ENCODE results near the gene TMEM242.
"Not testable (repeated sequence)": the region's sequence is repeated elsewhere in the genome, so short reads cannot be mapped to it uniquely, and the experiment has no call there.

TMEM242 gene

DNA sequence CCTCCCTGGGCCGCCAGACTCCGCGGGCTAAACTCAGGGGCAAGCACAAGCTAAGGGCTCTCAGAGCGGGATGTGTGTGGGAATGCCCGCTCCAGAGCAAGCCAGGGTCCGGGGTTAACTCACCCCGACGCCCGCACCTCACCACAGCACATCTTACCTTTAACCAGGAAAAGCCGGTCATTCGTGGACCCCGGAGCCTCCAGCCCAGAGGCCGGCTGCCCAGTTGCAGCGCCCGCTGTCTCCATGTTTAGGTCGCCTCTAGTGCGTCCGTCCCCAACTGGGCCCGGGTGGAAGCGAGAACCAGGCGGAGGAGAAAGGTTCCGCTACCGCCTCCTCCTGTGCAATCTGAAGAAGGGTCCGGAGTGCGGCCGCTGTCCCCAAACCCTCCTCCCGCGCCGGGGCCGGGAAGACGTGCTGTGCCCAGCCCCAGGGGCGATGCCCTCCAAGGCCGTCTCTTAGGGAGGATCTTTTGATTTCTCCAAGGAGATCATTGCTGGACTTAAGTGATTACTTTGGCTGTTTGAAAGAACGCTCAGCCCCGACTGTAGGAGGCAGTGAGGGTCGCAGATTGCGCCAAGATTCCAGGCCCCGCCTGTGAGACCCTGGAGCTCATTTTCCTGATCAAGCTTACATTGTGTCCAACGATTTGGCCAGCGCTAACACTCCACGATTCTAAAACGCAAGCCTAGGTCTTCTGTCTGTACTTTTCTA, at the start of gene TMEM242:
TMEM242 (minus strand) TSS at position 265 of the 711 bp plus-strand sequence; CDS start at position 245, 20 bp downstream.
- DNase-seq (ENCODE audit: low read depth, low spot score), result peak; percentile 86

DNA sequence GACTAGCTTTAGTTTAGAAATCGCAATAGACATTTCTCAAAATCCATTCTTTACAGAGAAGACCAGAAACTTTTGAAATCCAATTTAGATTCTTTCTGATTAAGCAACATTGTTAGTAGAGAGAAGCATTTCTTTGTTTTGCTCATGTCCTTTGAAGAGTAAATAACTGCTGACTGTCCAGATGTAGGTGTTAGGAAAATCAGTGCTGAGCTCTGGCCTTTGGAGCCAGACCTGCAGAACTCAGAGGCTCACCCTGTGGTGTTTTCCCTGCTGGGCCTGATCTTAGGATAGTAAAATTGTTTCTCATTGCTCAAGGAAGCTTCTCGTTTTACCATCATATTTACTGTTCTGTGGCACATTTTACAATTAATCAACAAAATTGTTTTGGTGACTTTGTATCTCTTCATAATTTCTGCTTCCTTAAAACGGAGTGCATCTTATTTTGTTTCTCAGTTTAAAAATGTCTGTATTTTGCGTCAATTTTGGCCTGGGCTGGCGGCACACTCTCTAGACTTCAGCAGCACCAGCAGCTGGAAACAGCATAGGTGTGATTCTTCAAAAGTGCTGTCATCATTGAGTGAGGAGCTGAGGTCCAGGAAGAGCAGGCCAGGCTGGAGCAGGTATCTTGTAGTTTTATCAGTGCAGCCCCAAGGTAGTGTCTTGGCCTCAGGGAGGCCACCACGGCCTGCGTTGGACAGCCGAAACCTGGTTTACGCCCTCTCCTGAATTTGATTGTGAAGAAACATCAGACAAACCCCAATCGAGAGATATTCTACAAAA, 49.4 kb upstream of the TMEM242 start:
- no peak for DNase-seq (ENCODE audit: low read depth, low spot score)

DNA sequence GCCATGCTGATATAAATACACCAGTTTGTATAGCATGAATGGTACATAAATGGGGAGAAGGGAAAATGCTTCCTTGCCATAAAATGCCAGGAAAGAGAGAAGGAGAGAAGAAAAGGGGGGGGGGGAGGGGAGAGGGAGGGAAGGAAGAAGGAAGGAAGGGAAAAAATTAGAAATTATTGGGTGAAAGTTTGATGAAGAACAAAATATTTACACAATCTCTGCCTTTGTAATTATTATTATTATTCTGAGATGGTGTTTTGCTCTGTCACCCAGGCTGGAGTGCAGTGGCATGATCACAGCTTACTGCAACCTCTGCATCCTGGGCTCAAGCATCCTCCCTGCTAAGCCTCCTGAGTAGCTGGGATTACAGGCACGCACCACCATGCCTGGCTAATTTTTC, 47.4 kb upstream of the TMEM242 start:
- DNase-seq (ENCODE audit: low read depth, low spot score), result no peak

DNA sequence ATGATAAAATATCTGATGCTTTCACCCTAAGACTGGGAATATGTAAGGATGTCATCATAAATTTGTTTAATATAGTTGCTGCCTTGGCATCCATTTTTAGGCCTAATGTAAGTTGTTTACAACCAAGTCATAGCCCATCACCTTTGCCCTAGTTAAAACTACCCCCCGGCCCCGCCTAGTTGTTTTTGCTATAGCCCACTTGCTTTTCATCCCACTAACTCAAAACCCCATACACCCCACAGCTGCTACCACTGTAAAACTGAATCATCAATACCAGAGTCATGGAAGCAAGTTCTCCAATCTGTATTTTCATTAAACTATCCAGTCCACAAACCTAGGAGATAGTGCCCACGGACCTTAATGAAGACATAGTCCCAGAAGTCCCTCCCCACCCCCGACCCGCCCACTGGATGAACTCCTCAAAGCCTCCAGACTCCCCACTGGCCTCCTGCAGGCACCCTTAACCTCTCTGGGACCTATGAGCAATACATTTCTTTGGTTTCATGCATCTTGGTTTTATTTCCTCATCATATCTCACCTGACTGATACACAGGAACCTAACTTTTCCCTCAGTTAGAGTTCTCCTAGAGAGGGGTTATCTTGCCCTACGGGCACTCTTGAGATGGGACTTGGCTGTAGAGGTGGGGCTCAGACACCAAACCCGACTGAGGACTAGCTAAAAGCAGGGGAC, 45.2 kb upstream of the TMEM242 start:
- DNase-seq (ENCODE audit: low read depth, low spot score), result no peak

DNA sequence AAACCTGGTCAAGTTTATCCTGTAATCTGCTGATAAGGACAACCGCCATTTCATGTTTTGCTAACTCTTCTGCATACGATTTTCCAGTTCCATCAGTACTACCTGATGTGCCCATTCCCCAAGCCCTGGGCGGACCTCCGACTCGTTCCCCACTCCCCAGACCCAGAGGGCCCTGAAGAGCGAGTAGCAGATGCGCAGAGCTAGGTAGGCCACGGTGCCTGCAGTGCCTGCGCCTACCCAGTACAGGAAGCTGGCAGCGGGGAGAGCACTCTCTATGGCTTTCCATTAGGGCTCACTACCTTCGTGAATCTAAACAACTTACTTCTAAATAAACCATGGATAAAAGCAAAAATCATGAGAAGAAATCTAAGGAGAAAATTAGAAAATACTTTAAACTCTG, 43.3 kb upstream of the TMEM242 start:
- no peak for DNase-seq (ENCODE audit: low read depth, low spot score)

DNA sequence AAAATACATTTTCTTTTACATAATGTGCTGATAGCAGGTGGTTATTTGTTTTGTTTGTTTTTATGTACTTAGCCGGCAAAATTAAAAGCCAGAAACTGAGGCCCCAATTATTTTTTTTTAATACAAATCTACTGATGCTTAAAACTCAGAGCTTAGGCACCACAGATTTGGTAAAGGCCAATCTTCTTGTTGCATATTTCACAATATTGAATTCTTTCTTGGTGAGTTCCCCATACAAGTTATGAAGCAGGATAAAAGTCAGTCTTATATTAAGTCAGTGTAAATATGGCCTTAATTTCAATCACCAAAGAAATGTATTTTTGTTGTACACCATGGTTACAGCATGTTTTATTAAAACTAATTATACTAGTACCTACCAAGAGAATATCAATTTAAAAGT, 41.4 kb upstream of the TMEM242 start:
- no peak for DNase-seq (ENCODE audit: low read depth, low spot score)

DNA sequence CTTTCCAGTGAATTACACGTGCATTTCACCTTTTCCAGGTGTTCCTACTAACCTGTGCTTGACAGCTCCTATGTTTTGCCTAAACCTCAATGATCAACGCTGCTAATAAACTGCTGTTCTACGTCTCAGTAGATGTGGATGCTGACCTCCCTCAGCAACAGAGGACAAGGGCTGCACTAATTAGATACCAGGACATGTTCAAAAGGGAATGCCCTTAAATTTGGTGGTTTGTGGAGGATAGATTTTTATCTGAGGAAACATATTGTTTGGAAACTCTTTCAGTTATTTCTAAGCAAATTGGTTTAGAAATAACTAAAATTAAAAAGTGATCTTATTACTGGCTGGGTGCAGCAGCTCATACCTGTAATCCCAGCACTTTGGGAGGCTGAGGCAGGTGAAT, 38.6 kb upstream of the TMEM242 start:
- no peak for DNase-seq (ENCODE audit: low read depth, low spot score)

DNA sequence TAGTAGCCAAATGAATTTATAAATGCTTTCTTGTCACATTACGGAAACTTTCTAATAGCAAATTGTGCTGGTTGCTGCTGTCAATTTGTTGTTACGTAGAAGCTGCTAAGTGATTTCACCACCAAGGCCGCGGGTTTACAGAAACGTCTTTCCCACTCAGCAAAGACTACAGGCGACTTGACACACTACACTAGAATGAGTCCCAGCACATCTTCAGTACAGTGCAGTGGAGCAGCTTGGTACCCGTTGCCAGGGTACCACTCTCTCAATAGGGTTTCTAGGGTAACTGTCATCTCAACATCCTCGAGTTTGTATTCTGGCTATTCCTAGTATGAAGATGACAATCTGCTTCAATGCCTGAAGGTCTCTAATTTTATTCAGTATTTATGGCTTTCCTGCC, 35.0 kb upstream of the TMEM242 start:
- DNase-seq (ENCODE audit: low read depth, low spot score), result no peak

DNA sequence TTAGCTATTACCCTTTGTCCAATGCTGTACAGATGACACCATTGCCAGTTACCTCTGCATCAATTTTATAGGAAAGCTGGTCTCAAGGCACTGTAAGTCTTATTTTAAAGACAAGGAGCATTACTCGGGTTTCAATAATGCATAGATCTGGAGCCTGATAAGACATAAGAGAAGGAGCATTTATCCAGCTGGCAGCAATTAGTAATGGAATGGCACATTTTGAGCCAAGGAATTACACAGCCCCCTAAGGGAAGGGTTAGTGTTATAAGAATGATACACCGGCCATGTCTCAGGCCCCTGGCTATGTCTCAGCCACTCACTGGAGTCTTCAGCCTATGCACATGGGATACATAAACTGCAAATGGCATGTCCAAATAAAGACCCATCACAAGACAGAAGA, 23.1 kb upstream of the TMEM242 start:
- DNase-seq (ENCODE audit: low read depth, low spot score), result no peak

DNA sequence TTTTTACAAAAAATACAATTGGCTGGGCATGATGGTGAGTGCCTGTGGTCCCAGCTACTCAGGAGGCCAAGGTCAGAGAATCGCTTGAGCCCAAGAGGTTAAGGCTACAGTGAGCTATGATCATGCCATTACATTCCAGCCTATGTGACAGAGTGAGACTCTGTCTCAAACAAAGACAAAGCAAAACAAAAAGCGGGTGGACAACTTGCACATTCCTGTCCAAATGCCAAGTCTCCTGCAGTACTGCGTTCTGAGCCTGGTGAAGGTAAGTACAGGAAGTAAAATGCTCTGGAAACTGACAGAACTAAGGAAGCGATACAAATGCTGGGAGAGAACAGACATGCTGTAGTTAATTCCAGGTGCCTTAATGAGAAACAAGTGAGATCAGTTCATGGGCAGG, 20.4 kb upstream of the TMEM242 start:
- no peak for DNase-seq (ENCODE audit: low read depth, low spot score)

DNA sequence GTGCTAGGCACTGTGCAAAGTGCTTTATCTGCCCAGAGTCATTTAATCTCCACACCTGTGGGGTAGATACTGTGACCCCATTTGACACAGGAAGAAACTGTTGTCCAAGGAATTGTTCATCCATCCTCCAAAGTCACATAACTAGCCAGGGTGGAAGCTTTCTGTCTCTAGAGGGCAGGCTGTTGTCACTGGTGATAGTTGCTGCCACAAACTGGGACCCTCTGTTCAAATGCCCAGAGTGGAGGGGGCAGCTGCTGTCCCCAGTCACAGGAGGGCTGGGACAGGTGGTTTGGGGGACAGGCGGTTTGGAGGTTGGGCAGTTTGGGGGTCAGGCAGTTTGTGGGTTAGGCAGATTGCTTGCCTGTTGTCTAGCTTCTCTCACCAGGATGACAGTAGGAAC, 16.1 kb upstream of the TMEM242 start:
- no peak for DNase-seq (ENCODE audit: low read depth, low spot score)

DNA sequence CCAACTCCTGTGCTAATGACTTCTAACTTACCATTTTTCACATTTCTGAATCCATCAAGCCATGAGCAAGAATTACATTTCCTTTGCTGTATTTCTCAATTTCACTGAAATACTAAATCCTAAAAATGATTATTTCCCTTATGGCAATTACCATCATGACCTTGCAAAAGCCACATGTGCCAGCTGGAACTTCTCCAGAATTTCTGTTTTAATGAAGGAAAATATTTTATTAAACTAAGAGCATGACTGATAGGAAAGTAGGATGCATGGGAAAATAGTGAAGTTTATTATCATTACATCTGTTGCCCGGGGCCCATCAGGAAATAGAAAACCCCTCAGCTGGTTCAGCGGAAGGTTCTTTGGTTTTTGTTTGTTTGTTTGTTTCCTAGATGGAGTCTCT, 14.4 kb upstream of the TMEM242 start:
- no peak for DNase-seq (ENCODE audit: low read depth, low spot score)

DNA sequence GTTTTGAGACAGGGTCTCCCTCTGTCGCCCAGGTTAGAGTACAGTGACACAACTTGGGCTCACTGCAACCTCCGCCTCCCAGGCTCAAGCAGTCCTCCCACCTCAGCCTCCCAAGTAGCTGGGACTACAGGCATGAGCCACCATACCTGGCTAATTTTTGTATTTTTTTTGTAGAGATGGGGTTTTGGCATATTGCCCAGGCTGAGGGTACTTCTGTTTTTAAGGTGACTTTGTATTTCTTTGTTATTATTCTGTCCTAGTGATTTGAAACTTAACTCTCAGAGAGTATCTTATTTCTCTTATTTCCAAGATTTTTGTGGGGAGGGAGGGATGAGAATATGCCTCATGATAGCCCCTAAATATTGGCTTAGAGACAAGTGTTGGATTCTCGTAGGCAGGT, 14.0 kb upstream of the TMEM242 start:
- not testable (repeated sequence) for DNase-seq (ENCODE audit: low read depth, low spot score)

DNA sequence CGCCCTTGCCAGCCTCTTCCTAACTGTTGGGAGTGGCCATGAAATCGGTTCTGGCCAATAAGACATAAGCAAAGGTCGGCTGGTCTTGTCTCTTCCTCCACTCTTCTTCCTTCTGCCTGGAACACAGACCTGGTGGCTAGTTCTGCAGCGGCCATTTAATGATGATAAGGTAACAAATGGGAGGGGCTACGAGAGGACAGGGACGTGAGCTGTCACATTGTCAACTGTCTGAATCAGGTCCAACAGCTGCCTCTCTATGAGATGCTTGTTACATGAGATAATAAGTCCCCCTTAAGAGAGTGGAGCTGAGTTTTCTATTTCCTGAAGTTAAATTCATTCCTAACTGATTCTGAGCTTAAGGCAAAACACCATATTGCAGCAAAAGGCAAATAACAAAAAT, 12.5 kb upstream of the TMEM242 start:
- DNase-seq (ENCODE audit: low read depth, low spot score), result no peak

DNA sequence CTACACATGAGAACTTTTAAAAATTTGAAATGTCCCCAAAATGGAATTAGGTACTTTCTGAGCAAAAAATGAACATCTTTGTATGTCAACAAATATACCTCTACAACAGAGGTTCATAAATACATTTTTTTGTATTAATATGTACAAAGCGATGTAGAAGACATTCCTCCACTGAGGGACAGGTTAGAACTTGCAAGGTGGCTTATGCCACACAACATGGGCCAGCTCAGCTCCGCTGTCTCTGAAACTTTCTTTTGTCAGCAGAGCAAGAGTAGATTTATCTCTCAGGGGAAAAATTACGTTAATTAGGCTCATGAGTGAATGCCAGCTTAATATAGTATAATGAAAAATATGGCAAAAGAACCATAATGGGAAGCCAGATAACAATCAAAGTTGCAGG, 10.6 kb upstream of the TMEM242 start:
- DNase-seq (ENCODE audit: low read depth, low spot score), result no peak

DNA sequence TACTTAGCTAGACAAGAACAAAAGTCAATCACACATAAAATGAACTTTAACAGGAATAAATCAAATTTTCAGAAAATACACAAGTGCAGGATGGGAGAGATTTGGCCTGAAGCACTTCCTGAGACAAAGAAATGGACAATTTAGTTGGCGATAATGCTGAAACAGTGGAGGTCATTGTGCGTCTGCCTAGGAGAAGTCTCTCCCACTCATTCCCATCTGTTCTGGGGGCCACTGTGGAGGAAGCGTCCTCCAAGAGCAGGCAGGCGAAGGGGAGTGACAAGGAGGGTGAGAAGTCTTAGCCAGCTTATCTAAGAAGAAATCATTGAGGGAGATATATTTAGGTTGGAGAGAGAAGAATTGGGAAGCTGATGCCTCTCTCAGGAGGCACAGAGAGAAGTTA, 10.2 kb upstream of the TMEM242 start:
- no peak for DNase-seq (ENCODE audit: low read depth, low spot score)

DNA sequence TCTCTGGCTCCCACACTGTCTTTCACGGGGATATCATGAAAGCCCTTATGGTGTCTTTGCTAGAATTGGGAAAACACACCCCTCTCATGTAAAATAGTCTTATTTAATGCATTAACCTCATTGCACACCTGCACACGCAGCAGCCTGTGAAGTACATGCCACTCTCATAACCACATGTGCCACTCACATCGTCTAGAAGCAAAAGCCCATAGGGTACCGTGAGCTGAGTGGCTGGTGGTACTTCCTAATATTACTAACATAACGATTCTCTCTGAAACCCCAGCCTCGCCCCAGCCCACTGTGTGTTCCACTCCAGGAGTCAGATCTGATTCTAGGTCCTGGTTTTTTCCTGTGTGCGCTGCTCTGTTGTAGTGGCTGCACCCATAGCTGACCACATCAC, 9.5 kb upstream of the TMEM242 start:
- DNase-seq (ENCODE audit: low read depth, low spot score), result no peak

DNA sequence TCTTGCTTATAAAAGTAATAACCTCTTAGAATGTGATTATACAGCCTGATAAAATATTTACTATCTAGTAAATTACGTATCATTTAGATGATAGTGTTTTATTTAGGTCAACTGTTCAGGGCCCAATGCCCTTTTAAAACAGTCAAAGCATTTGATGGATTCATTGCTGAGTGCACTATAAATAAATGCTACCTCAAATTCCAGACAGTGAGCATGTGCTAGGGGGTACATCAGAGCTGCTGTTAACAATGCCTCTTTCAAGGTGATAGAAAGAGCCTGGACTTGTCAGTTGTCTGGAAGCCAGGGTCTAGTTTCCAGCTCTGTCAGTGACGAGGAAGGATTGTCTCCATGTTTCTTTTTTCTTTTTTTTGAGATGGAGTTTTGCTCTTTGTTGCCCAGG, 7.5 kb upstream of the TMEM242 start:
- no peak for DNase-seq (ENCODE audit: low read depth, low spot score)

DNA sequence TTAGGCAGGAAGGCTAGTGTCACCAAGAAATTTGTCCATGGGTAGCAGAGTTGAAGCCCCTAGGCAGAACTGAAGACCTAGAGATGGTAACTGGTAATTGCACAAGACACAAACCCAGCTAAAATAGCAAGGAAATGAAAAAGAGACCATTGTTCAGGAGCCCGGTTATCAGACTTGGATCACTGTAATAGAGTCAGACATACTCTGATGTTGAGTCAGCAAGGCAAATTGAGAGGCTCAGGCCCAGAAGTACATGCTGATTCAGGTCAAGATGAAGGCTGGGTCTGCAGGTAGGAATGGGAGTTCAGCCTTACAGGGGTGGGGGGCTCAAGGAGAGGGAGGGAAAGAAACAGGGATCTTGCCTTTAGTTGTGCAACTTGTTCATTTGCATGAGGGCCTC, 6.5 kb upstream of the TMEM242 start:
- DNase-seq (ENCODE audit: low read depth, low spot score), result no peak

DNA sequence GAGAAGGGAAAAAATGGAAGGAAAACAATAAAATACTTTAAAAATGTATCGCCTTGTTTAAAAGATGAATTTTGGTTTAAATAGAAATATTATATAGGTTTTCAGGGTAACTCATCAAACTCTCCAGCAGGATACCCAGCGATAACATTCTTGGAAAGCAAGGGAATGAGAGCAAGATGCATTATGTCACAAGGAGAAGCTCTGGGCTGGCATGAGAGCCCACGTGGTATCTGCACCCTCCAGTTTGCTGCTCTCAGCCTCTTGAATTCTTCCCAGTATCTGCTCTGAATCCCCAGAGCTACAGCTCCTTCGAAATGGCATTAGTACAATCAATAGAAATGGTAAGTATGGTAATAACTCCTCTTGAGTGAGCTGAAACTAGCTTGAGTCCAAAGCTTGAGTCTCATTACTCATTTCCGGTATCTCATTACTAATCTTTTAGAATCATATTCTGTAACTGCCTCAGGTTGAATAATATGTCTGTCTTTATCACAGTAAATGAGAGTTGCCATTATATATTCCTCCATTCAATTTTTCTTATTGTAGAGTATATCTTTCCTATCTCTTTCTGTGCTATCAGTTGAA, 4.9 kb upstream of the TMEM242 start:
- no peak for DNase-seq (ENCODE audit: low read depth, low spot score)

DNA sequence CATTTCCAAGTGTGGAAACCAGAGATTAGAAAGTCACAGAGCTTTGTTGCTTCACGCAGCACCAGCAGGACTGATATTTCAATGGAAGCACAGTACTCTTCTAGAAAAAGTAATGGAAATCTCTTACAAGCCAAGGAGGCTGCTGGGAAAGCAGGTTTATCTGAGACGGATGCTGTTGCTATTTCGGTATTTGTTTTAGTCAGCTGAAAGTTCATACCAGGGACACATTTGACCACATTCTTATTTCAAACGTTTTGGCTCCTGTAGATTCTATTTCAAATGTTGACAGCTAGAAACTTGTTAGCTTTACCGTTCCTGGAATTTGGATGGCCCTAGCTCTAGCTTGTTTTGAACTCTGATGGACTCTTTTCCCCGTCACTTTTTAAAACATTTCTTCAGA, 3.7 kb upstream of the TMEM242 start:
- no peak for DNase-seq (ENCODE audit: low read depth, low spot score)

DNA sequence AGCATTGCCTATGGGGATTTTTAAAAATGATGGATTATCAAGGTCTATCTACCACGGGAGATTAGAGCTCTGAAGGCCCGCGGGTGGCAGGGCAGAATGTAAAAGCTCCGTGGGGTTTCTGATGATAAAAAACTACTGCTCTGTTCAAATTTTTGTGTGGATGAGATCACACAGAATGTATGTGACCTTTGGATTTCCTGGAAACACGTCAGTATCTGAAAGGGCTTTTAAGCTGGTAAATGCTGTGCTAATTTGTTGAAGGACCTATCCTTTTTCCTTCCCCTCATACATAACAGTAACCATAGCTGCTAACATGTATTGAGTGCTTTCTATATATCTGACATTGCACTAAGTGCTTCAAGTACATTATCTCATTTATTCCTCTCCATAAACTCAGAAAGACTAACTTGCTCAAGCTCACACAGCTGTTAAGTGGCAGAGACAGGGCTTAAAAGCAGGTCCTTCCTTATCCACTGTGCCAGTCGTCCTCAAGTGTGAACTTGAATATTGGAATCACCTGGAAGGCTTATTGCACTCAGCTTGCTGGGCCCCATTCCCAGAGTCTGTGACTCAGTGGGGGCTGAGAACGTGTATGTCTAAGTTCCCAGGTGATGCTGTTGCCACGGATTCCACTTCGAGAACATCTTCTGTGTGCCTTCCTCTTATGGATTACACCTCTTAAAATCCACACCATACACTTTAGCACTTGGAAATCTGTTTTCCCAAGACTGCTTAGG, 1.9 kb upstream of the TMEM242 start:
- DNase-seq (ENCODE audit: low read depth, low spot score), result no peak

All from smooth muscle cell of the brain vasculature (primary cell).